ENCODE results near the gene TOMM20L.
"Not testable (repeated sequence)": the region's sequence is repeated elsewhere in the genome, so short reads cannot be mapped to it uniquely, and the experiment has no call there.

The TOMM20L gene

GRCh38 chr14:58362272-58362671 is 33.5 kb upstream of the TOMM20L start:
- peaks cover 48 to 54% of the 10 kb centered on the region in 2 experiments for H3K36me3 ChIP-seq (ENCODE audit: control insufficient read depth in 2 of 2, insufficient read depth in 1 of 2, low read length in 2 of 2)
- POLR2A ChIA-PET; H3K9me3 ChIP-seq (ENCODE audit: control insufficient read depth, insufficient read depth, low read depth, low read length); H3K4me1 ChIP-seq (ENCODE audit: control insufficient read depth, insufficient read depth, low read length); H3K4me3 ChIP-seq (ENCODE audit: low read depth, low read length); H3K27ac ChIP-seq (ENCODE audit: extremely low read depth, low read depth, low read length): not testable (repeated sequence)
- TF ChIP-seq ZNF121 (tag by site-specific recombination; IDR thresholded peaks at IDR 0.05): peak; percentile 46; the same call in 1 of the 2 replicates
- CTCF ChIA-PET: interaction anchor here (0.6 to 1.0 kb wide), 2 partner anchors 33 to 34 kb away, joined by 3 read pairs; no protein-coding TSS in a partner anchor

- CTCF ChIA-PET: interaction anchor here (0.6 to 1.0 kb wide), 4 partner anchors 33 to 458 kb away, joined by 3 to 4 read pairs (median 3); no protein-coding TSS in a partner anchor
- H3K36me3 ChIP-seq (ENCODE audit: control insufficient read depth in 2 of 2, insufficient read depth in 1 of 2, low read length in 2 of 2): peaks cover 48 to 59% of the 10 kb centered on the region in 2 experiments
Measured at GRCh38 chr14:58362798-58363412, 32.8 kb upstream of the TOMM20L start.

DNA sequence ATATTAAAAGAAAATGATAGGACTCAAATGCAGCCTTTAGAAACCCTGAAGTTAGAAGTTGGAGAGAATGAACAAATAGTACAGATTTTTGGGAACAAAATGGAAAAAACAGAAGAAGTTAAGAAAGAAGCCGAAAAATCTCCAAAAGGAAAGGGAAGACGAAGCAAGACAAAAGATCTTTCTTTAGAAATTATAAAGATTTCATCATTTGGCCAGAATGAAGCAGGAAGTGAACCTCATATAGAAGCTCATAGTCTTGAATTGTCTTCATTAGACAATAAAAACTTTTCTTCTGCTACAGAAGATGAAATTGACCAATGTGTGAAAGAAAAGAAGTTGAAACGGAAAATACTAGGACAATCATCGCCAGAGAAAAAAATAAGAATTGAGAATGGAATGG is 31.4 kb upstream of the TOMM20L start:
- Histone ChIP-seq H3K36me3 (ENCODE audit: control insufficient read depth in 2 of 2, insufficient read depth in 1 of 2, low read length in 2 of 2) (peaks cover 54 to 55% of the 10 kb centered on the region in 2 experiments), H3K4me1 (ENCODE audit: control insufficient read depth, insufficient read depth, low read length) (no peaks in the 10 kb centered on the region), H3K4me3 (ENCODE audit: low read depth, low read length) (no peak overlapping the region), H3K9me3 (ENCODE audit: control insufficient read depth, insufficient read depth, low read depth, low read length) (no peaks in the 10 kb centered on the region), H3K27ac (ENCODE audit: extremely low read depth, low read depth, low read length) (no peak overlapping the region)
- POLR2A ChIA-PET: no interaction called here
- TF ChIP-seq ZNF624 (tag by site-specific recombination; IDR thresholded peaks at IDR 0.05): no peak
- TF ChIP-seq, protein P1, sequence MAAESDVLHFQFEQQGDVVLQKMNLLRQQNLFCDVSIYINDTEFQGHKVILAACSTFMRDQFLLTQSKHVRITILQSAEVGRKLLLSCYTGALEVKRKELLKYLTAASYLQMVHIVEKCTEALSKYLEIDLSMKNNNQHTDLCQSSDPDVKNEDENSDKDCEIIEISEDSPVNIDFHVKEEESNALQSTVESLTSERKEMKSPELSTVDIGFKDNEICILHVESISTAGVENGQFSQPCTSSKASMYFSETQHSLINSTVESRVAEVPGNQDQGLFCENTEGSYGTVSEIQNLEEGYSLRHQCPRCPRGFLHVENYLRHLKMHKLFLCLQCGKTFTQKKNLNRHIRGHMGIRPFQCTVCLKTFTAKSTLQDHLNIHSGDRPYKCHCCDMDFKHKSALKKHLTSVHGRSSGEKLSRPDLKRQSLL (tag by site-specific recombination; IDR thresholded peaks at IDR 0.05): no peak
- TF ChIP-seq, protein P2, sequence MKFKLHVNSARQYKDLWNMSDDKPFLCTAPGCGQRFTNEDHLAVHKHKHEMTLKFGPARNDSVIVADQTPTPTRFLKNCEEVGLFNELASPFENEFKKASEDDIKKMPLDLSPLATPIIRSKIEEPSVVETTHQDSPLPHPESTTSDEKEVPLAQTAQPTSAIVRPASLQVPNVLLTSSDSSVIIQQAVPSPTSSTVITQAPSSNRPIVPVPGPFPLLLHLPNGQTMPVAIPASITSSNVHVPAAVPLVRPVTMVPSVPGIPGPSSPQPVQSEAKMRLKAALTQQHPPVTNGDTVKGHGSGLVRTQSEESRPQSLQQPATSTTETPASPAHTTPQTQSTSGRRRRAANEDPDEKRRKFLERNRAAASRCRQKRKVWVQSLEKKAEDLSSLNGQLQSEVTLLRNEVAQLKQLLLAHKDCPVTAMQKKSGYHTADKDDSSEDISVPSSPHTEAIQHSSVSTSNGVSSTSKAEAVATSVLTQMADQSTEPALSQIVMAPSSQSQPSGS (tag by site-specific recombination; IDR thresholded peaks at IDR 0.05; ENCODE audit: low read depth): no peak
- no peak for TF ChIP-seq ZNF155 (tag by site-specific recombination; IDR thresholded peaks at IDR 0.05)
- TF ChIP-seq, protein P3, sequence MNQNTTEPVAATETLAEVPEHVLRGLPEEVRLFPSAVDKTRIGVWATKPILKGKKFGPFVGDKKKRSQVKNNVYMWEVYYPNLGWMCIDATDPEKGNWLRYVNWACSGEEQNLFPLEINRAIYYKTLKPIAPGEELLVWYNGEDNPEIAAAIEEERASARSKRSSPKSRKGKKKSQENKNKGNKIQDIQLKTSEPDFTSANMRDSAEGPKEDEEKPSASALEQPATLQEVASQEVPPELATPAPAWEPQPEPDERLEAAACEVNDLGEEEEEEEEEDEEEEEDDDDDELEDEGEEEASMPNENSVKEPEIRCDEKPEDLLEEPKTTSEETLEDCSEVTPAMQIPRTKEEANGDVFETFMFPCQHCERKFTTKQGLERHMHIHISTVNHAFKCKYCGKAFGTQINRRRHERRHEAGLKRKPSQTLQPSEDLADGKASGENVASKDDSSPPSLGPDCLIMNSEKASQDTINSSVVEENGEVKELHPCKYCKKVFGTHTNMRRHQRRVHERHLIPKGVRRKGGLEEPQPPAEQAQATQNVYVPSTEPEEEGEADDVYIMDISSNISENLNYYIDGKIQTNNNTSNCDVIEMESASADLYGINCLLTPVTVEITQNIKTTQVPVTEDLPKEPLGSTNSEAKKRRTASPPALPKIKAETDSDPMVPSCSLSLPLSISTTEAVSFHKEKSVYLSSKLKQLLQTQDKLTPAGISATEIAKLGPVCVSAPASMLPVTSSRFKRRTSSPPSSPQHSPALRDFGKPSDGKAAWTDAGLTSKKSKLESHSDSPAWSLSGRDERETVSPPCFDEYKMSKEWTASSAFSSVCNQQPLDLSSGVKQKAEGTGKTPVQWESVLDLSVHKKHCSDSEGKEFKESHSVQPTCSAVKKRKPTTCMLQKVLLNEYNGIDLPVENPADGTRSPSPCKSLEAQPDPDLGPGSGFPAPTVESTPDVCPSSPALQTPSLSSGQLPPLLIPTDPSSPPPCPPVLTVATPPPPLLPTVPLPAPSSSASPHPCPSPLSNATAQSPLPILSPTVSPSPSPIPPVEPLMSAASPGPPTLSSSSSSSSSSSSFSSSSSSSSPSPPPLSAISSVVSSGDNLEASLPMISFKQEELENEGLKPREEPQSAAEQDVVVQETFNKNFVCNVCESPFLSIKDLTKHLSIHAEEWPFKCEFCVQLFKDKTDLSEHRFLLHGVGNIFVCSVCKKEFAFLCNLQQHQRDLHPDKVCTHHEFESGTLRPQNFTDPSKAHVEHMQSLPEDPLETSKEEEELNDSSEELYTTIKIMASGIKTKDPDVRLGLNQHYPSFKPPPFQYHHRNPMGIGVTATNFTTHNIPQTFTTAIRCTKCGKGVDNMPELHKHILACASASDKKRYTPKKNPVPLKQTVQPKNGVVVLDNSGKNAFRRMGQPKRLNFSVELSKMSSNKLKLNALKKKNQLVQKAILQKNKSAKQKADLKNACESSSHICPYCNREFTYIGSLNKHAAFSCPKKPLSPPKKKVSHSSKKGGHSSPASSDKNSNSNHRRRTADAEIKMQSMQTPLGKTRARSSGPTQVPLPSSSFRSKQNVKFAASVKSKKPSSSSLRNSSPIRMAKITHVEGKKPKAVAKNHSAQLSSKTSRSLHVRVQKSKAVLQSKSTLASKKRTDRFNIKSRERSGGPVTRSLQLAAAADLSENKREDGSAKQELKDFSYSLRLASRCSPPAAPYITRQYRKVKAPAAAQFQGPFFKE (tag by site-specific recombination; IDR thresholded peaks at IDR 0.05; ENCODE audit: borderline replicate concordance): no peak
- TF ChIP-seq, protein P4, sequence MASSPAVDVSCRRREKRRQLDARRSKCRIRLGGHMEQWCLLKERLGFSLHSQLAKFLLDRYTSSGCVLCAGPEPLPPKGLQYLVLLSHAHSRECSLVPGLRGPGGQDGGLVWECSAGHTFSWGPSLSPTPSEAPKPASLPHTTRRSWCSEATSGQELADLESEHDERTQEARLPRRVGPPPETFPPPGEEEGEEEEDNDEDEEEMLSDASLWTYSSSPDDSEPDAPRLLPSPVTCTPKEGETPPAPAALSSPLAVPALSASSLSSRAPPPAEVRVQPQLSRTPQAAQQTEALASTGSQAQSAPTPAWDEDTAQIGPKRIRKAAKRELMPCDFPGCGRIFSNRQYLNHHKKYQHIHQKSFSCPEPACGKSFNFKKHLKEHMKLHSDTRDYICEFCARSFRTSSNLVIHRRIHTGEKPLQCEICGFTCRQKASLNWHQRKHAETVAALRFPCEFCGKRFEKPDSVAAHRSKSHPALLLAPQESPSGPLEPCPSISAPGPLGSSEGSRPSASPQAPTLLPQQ (tag by site-specific recombination; IDR thresholded peaks at IDR 0.05): no peak
- no peak for TF ChIP-seq ZNF843 (tag by site-specific recombination; IDR thresholded peaks at IDR 0.05)
- TF ChIP-seq ZNF792 (tag by site-specific recombination; IDR thresholded peaks at IDR 0.05): no peak
- no peak for TF ChIP-seq WT1 (tag by site-specific recombination; IDR thresholded peaks at IDR 0.05)
- no peak for TF ChIP-seq ZNF157 (tag by site-specific recombination; IDR thresholded peaks at IDR 0.05)
- CTCF ChIA-PET: interaction anchor here (0.6 kb wide), 1 partner anchor 68 kb away, joined by 3 read pairs; no protein-coding TSS in a partner anchor

More at GRCh38 chr14:58362798-58363412, 32.8 kb upstream of the TOMM20L start:
- Histone ChIP-seq H3K4me3 (ENCODE audit: low read depth, low read length) (no peak overlapping the region), H3K4me1 (ENCODE audit: control insufficient read depth, insufficient read depth, low read length) (no peaks in the 10 kb centered on the region), H3K27ac (ENCODE audit: extremely low read depth, low read depth, low read length) (no peak overlapping the region), H3K9me3 (ENCODE audit: control insufficient read depth, insufficient read depth, low read depth, low read length) (no peaks in the 10 kb centered on the region)
- TF ChIP-seq ZXDB (tag by site-specific recombination; IDR thresholded peaks at IDR 0.05) (no peak), ZNF324 (tag by site-specific recombination; IDR thresholded peaks at IDR 0.05) (no peak), ZNF654 (tag by site-specific recombination; IDR thresholded peaks at IDR 0.05; ENCODE audit: low read depth) (peak; percentile 47)
- POLR2A ChIA-PET: interaction anchor here (0.6 kb wide), 1 partner anchor 65 kb away, joined by 3 read pairs; the partner anchor contains the start of gene ARID4A
